H9 (cell line): ENCODE results near the gene CHRNG. TPM values are rescaled to one million over a fixed set of nuclear protein-coding genes. Genes with fewer than 3 reads are reported as not detected.

Source experiments
- DNase-seq: peaks from one replicate; pipeline ENCODE4 v3.0.0-alpha.2; 2017
- H2AFZ ChIP-seq: one replicate; pipeline ENCODE4 v1.6.1; 2013; ENCODE audit warnings: mild to moderate bottlenecking, low read length, control low read depth, moderate library complexity
- H2AK5ac ChIP-seq: 2 replicates; pipeline ENCODE4 v1.6.1; 2013; ENCODE audit warnings: low read length, control low read depth, mixed read lengths; ENCODE audit not compliant: insufficient read length
- H2BK120ac ChIP-seq: one replicate; pipeline ENCODE4 v1.6.1; 2013; ENCODE audit warnings: low read depth, mild to moderate bottlenecking, low read length, control low read depth, inconsistent platforms; ENCODE audit not compliant: poor library complexity, severe bottlenecking
- H2BK12ac ChIP-seq: 2 replicates; pipeline ENCODE4 v1.6.1; 2013; ENCODE audit warnings: low read length, control low read depth, mixed read lengths, low read depth; ENCODE audit not compliant: insufficient read length
- H2BK15ac ChIP-seq: 2 replicates; pipeline ENCODE4 v1.6.1; 2013; ENCODE audit warnings: low read depth, low read length, control low read depth
- H2BK20ac ChIP-seq: one replicate; pipeline ENCODE4 v1.6.1; 2013; ENCODE audit warnings: low read depth, mild to moderate bottlenecking, low read length, control low read depth, inconsistent platforms; ENCODE audit not compliant: poor library complexity, severe bottlenecking
- H2BK5ac ChIP-seq: 2 replicates; pipeline ENCODE4 v1.6.1; 2013; ENCODE audit warnings: low read length, control low read depth, mixed read lengths; ENCODE audit not compliant: insufficient read length
- H3K14ac ChIP-seq: 2 replicates; pipeline ENCODE4 v1.6.1; 2013; ENCODE audit warnings: low read length, control low read depth; ENCODE audit not compliant: insufficient read depth
- H3K18ac ChIP-seq: 2 replicates; pipeline ENCODE4 v1.6.1; 2013; ENCODE audit warnings: low read depth, mild to moderate bottlenecking, mixed read lengths, low read length, control low read depth; ENCODE audit not compliant: insufficient read length
- H3K23ac ChIP-seq: 2 replicates; pipeline ENCODE4 v1.6.1; 2013; ENCODE audit warnings: low read length, control low read depth, mixed read lengths, low read depth; ENCODE audit not compliant: insufficient read length
- H3K23me2 ChIP-seq: 2 replicates; pipeline ENCODE4 v1.6.1; 2013; ENCODE audit warnings: low read depth, mild to moderate bottlenecking, mixed read lengths, low read length, control low read depth; ENCODE audit not compliant: insufficient read length, poor library complexity, severe bottlenecking
- H3K27ac ChIP-seq: 2 replicates; pipeline ENCODE4 v1.5.1; 2013; ENCODE audit warnings: low read length, control low read depth, mixed read lengths, low read depth; ENCODE audit not compliant: insufficient read length
- H3K27me3 ChIP-seq: 2 replicates; pipeline ENCODE4 v1.6.1; 2013; ENCODE audit warnings: low read length, control low read depth, inconsistent platforms; ENCODE audit not compliant: insufficient read depth
- H3K4ac ChIP-seq: 2 replicates; pipeline ENCODE4 v1.6.1; 2013; ENCODE audit warnings: low read depth, mild to moderate bottlenecking, control low read depth, inconsistent platforms, low read length, moderate library complexity
- H3K4me1 ChIP-seq: 2 replicates; pipeline ENCODE4 v1.6.1; 2013; ENCODE audit warnings: low read length, control low read depth, inconsistent platforms; ENCODE audit not compliant: insufficient read depth
- H3K4me2 ChIP-seq: 2 replicates; pipeline ENCODE4 v1.6.1; 2013; ENCODE audit warnings: low read length, control low read depth, mixed read lengths; ENCODE audit not compliant: insufficient read length, insufficient read depth
- H3K56ac ChIP-seq: 2 replicates; pipeline ENCODE4 v1.6.1; 2013; ENCODE audit warnings: low read depth, mild to moderate bottlenecking, mixed read lengths, low read length, control low read depth; ENCODE audit not compliant: insufficient read length
- H3K79me1 ChIP-seq: 2 replicates; pipeline ENCODE4 v1.6.1; 2013; ENCODE audit warnings: low read depth, mild to moderate bottlenecking, moderate library complexity, low read length, control low read depth, inconsistent platforms; ENCODE audit not compliant: insufficient read depth, poor library complexity, severe bottlenecking
- H3K79me2 ChIP-seq: 2 replicates; pipeline ENCODE4 v1.6.1; 2013; ENCODE audit warnings: low read length, control low read depth, inconsistent platforms; ENCODE audit not compliant: insufficient read depth
- H3K9ac ChIP-seq: 2 replicates; pipeline ENCODE4 v1.6.1; 2013; ENCODE audit warnings: low read length, control low read depth, mixed read lengths; ENCODE audit not compliant: insufficient read length; ENCODE audit errors: extremely low read depth
- H3K9me3 ChIP-seq: one replicate; pipeline ENCODE4 v1.6.1; 2013; ENCODE audit warnings: low read depth, low read length, inconsistent platforms; ENCODE audit not compliant: control insufficient read depth
- H3T11ph ChIP-seq: one replicate; pipeline ENCODE4 v1.6.1; 2013; ENCODE audit warnings: mild to moderate bottlenecking, low read length, control low read depth, inconsistent platforms
- H4K20me1 ChIP-seq: one replicate; pipeline ENCODE4 v1.6.1; 2013; ENCODE audit not compliant: control insufficient read depth, insufficient read length, insufficient read depth
- H4K5ac ChIP-seq: 2 replicates; pipeline ENCODE4 v1.6.1; 2013; ENCODE audit warnings: low read depth, mild to moderate bottlenecking, mixed read lengths, low read length, control low read depth; ENCODE audit not compliant: insufficient read length
- H4K8ac ChIP-seq: replicated peaks from 2 replicates; pipeline ENCODE4 v1.6.1; 2013; ENCODE audit warnings: low read length, control low read depth, mixed read lengths, low read depth; ENCODE audit not compliant: insufficient read length
- H4K91ac ChIP-seq: 2 replicates; pipeline ENCODE4 v1.6.1; 2013; ENCODE audit warnings: low read depth, mild to moderate bottlenecking, moderate library complexity, mixed read lengths, low read length, control low read depth; ENCODE audit not compliant: insufficient read length
- H3K27ac Mint-ChIP-seq, 3 experiments: 2 replicates in 2 of 3; 3 replicates in 1 of 3; pipeline ENCODE4 v1.8.0; 2020 to 2021; ENCODE audit warnings: mixed read lengths in 3 of 3, mild to moderate bottlenecking in 1 of 3, moderate library complexity in 1 of 3
- H3K27me3 Mint-ChIP-seq: 2 replicates; pipeline ENCODE4 v1.8.0; 2021; ENCODE audit warnings: low read depth, mild to moderate bottlenecking, moderate library complexity, mixed read lengths
- H3K36me3 Mint-ChIP-seq, 3 experiments: 2 replicates in 2 of 3; 3 replicates in 1 of 3; pipeline ENCODE4 v1.8.0; 2020 to 2021; ENCODE audit warnings: low read depth in 3 of 3, mixed read lengths in 3 of 3; ENCODE audit not compliant: insufficient read depth in 1 of 3
- H3K4me1 Mint-ChIP-seq, 2 experiments: 2 replicates each; pipeline ENCODE4 v1.8.0; 2020; ENCODE audit warnings: mixed read lengths in 2 of 2
- H3K4me3 Mint-ChIP-seq, 2 experiments: 2 replicates in 1 of 2; 3 replicates in 1 of 2; pipeline ENCODE4 v1.8.0; 2020 to 2021; ENCODE audit warnings: mild to moderate bottlenecking in 2 of 2, mixed read lengths in 2 of 2, moderate library complexity in 1 of 2
- H3K9me3 Mint-ChIP-seq, 2 experiments: 2 replicates in 1 of 2; 3 replicates in 1 of 2; pipeline ENCODE4 v1.8.0; 2020; ENCODE audit warnings: mild to moderate bottlenecking in 2 of 2, mixed read lengths in 2 of 2, moderate library complexity in 1 of 2
- WGBS: extraction: QIAGEN DNeasy Blood & Tissue Kit; methylation state at CpG from one replicate; pipeline ENCODE4 v1.1.7; 2013; ENCODE audit warnings: missing lambda C conversion rate, low lambda C conversion rate, mixed read lengths; ENCODE audit not compliant: insufficient read length; ENCODE audit errors: extremely low coverage; 5-methylcytosine and 5-hydroxymethylcytosine counted together
- total RNA-seq: library from RNA; stranded (reverse); gene quantifications from 2 replicates; pipeline ENCODE4 v1.2.1, GENCODE V29; 2021
- TF ChIP-seq, protein P1 (sequence below): fragments of 200-600 bp; sonication (generic); conservative IDR thresholded peaks from 3 replicates; pipeline ENCODE4 v1.8.0; 2021; ENCODE audit warnings: antibody characterized with exemption, mild to moderate bottlenecking

The CHRNG gene
- total RNA-seq, 1 experiment from 2014 or later: not detected

DNA sequence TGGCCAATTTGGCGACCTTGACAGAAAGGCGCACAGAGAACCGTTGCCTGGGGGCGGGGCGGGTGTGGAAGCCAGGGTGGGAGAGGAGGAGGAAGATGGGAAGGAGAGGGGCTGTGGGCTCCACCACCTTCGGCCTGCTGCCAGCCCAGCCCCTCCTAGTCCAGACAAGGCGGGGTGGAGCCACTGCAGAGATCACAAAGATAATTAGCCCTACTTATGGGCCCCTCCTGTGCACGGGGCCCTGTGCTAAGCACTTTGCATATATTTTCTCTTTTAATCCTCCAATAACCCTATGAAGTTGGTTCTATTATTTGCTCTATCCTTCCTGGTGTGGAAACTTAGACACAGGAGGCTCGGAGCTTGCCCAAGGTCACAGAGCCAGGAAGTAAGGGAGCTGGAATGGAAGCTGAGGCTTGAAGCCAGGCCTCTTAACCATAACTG lies 38.1 kb upstream of the CHRNG start:
- Mint-ChIP-seq H3K27ac (no peak overlapping the region), H3K4me3 (peak overlapping the region in 1 of 2 experiments; percentile 42; a peak in 1 of 5 replicates), H3K9me3 (no peaks in the 10 kb centered on the region; a peak in 1 of 5 replicates), H3K27me3 (peaks cover 69% of the 10 kb centered on the region), H3K36me3 (no peaks in the 10 kb centered on the region; a peak in 1 of 7 replicates), H3K4me1 (peaks cover 17 to 56% of the 10 kb centered on the region in 2 experiments)
- Histone ChIP-seq H3K56ac (no peak overlapping the region), H2BK12ac (no peak overlapping the region), H4K20me1 (peaks cover 3% of the 10 kb centered on the region), H4K91ac (no peak overlapping the region), H3K4ac (no peak overlapping the region), H3K27me3 (peaks cover 17% of the 10 kb centered on the region), H4K5ac (no peak overlapping the region), H2BK120ac (no peak overlapping the region), H3K18ac (no peak overlapping the region), H2AFZ (no peak overlapping the region), H2BK20ac (no peak overlapping the region), H3K9ac (no peak overlapping the region), H2BK15ac (no peak overlapping the region), H3K14ac (no peak overlapping the region), H2BK5ac (no peak overlapping the region), H3K4me2 (no peak overlapping the region), H3K23me2 (peaks cover 12% of the 10 kb centered on the region), H2AK5ac (no peak overlapping the region), H3K23ac (no peak overlapping the region), H3K9me3 (no peaks in the 10 kb centered on the region), H3K4me1 (0 out of 2 replicates have a peak, but pooled peaks cover 3% of the 10 kb centered on the region), H4K8ac (no peak overlapping the region), H3K79me1 (no peaks in the 10 kb centered on the region), H3K79me2 (no peaks in the 10 kb centered on the region), H3T11ph (no peak overlapping the region), H3K27ac (no peak overlapping the region)
- WGBS: no CpG with 5 or more reads among the region's 9 CpGs
- TF ChIP-seq, protein P1, sequence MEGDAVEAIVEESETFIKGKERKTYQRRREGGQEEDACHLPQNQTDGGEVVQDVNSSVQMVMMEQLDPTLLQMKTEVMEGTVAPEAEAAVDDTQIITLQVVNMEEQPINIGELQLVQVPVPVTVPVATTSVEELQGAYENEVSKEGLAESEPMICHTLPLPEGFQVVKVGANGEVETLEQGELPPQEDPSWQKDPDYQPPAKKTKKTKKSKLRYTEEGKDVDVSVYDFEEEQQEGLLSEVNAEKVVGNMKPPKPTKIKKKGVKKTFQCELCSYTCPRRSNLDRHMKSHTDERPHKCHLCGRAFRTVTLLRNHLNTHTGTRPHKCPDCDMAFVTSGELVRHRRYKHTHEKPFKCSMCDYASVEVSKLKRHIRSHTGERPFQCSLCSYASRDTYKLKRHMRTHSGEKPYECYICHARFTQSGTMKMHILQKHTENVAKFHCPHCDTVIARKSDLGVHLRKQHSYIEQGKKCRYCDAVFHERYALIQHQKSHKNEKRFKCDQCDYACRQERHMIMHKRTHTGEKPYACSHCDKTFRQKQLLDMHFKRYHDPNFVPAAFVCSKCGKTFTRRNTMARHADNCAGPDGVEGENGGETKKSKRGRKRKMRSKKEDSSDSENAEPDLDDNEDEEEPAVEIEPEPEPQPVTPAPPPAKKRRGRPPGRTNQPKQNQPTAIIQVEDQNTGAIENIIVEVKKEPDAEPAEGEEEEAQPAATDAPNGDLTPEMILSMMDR: no peak
- no peak for DNase-seq
